ENCODE measurements around the gene ITGB6.

GRCh38 chr2:160051371-160051800 lies 148.7 kb downstream of the ITGB6 start:
- TF ChIP-seq POLR2AphosphoS5 (IDR thresholded peaks at IDR 0.05; ENCODE audit: low read depth, low read length), result no peak
- no peak for TF ChIP-seq POLR2A (IDR thresholded peaks at IDR 0.05; ENCODE audit: low read depth, low read length)
